HL-60/S4 (cell line): Measurements from ENCODE around the gene ZNF678.
"Not testable (repeated sequence)": the region's sequence is repeated elsewhere in the genome, so short reads cannot be mapped to it uniquely, and the experiment has no call there.

Source experiments
- in situ Hi-C: fragments of 300-500 bp; cut with MboI; formaldehyde crosslinking; loops from 2 replicates; pipeline ENCODE4 v1.14.3; 2022; ENCODE audit warnings: low sequenced_read_pairs

Gene ZNF678

DNA sequence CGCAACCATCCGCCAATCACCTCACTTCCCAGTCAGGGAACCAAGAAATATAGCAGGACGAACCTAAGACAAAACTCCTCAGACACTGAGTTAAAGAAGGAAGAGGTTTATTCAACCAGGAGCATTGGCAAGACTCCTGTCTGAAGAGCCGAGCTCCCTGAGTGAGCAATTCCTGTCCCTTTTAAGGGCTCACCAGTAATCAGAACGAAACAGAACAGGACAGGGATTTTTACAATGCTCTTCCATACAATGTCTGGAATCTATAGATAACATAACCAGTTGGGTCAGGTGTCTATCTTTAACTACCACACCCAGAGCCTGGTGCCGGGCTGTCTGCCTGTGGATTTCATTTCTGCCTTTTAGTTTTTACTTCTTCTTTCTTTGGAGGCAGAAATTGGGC, 32.9 kb downstream of the ZNF678 start:
- in situ Hi-C loops, result not testable (repeated sequence)

DNA sequence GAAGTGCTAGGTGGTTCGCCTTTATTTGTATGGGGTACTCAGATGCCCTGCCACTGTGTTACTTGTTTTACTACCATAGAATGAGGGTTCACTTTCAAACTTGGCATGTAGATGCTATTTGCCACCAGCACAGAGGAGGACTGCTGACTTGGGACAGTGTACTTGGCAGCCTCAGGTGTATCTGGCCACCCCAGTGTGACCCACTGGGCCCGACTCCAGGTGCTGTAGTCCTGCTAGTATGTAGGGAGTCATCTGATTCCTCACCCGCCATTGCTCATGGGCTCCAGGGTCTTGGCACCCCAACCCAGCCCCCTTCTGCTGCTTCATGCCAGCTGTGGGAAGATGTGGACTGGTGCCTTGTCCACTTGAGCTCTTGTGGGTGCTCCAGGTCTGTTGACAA, 40.0 kb downstream of the ZNF678 start:
- in situ Hi-C loops, result no loop called here

DNA sequence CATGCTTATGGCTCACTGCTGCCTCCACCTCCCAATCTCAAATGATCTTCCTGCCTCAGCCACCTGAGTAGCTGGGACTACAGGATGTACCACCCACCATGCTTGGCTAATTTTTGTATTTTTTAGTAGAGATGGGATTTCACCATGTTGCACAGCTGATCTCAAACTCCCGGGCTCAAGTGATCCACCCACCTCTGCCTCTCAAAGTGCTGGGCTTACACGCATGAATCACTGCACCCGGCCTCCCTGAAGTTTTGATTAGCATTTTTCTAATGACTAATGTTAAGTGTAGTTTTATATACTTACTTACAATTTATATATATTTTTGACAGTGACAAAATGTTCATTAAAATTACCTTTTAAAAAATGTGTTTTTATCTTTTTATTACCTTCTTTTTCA, 41.1 kb downstream of the ZNF678 start:
- in situ Hi-C loops, result no loop called here

DNA sequence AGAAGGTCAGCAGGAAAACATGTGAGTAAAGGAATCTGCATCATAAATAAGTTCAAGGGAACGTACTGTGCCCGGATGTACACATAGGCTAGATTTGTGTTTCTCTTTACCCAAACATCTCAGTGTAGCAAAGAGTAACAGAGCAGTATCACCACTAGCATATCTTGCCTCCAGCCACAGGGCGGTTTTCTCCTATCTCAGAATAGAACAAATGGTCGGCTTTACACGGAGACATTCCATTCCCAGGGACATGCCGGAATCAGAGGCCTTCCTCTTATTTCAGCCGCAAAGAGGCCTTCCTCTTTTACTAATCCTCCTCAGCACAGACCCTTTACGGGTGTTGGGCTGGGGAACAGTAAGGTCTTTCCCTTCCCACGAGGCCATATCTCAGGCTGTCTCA, 42.9 kb downstream of the ZNF678 start:
- in situ Hi-C loops, result not testable (repeated sequence)

DNA sequence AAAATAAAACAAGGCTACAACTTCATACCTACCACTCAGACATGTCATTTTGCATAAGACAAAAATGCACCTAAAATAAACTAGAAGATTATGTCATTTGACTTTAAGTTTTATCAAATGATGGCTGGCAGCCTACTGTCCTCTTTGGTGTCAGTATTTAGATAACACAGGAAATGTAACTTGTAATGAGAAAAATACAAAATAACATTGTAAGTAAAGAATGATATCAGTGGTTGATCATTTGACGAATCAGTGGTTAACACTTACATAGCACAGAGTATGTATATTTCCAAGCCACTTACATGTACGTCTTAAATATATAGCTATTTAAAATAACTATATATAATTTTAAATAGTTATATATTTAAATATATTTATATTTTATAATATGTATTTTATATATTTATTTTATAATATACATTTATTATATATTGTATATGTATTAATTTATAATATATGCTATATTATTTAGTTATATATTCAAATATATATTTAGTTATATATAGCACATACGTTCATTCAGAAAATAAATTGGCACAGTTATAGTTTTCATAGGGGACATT, 44.1 kb downstream of the ZNF678 start:
- in situ Hi-C loops, result no loop called here

DNA sequence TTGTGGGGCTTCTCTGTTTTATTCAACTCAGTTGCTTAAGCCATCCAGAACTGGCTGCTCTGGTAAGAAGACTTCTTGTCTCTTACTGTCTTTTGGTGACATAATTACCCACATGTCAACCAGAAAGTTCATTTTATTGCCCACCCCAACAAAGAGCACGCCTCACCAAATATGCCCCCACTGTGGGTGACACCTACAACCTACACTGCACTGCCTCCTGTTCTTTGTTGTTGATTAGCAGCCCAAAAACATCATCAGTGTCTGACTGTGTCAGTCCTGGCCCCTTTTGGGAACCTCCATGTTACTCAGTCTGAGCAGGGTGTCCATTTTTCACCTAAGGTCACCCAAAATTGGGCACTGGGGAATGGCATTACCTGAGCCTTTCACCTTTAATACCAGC, 49.3 kb downstream of the ZNF678 start:
- in situ Hi-C loops, result no loop called here

DNA sequence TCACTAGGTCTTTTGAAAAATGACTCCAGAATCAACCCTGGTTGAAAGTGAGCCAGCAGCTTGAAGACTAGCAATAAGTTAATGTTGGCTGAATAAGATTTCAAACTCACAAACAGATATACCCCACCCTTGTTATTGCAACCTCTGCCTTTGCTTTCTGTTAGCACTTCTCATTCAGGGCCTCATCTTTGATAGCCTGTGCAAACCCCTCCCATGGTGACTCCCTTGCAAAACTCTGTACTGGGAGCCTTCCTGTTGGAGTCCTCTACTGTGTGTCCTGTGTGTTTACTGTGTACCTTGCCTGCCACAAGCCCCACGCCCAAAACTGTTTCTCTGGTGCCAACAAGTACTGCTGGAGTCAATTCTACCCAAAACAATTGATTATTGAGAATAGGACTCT, 50.2 kb downstream of the ZNF678 start:
- in situ Hi-C loops, result no loop called here

DNA sequence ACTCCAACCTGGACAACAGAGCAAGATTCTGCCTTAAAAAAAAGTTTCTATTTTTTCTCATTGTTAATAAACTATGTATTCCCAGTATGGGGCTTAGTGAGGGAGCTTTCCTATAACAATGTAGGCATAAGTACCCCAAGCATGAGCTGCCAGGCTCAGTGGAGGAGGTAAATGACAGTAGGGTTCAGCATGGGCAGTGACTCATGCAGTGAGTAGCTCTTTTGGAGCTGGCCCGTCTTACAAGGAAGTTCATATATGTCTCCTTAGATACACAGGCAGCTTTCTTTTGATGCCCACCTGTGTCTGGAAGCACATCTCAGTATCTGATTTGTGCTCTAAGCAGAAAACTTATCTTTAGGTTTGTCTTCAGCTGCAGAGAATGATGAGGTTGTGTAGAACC, 57.9 kb downstream of the ZNF678 start:
- in situ Hi-C loops, result no loop called here

DNA sequence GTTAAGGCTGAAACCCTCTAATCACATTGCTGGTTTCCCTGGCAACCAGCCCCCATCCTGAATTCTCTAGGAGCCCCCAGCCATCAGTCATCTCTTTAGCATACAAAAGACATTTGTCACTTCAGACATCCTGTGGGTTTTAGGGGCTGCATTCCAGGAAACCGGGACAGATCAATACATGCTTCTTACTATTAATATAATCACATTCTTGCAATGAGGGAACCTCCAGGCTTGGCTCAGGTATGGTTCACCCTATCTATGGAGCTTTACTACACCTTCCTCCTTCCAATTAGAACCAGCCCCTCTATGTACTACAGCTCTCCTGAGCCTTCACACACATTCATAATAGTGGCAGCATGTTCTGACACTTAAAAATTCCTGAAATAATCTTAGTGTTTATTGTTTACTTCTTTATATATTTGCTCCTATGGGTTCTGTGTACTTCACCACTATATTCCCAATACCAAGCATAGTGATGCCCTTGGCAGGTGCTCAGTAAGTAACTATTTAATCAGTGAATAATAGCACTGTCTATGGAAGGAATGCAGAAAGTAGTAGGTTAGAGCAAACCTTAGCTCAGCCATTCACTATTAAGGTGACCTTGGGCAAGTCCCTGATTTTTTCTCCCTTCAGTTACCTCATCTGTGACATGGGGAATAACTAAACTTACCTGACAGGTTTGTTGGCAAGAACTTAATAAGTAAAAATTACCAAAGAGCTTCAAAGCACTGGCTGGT, 59.6 kb downstream of the ZNF678 start:
- in situ Hi-C loops, result no loop called here

DNA sequence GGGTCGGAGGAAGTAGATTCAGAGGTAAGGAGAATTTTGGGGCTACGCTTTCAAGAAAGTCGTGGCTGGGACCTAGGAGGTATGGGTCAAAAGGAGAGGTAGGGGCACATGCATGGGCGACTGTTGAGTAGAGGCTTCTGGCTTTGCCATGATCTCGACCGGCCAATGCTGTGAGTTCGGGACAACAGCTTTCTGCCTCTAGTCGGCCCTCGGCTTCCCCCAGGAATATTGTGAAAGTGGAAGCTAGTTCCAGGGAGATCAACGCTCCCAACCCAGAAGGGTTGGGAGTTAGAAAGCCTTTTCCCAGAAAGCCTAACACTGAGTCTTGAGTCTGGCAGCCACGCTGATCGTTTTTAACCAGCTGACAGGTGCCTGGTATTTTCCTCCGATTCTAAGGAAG, 69.0 kb downstream of the ZNF678 start:
- in situ Hi-C loops, result no loop called here

DNA sequence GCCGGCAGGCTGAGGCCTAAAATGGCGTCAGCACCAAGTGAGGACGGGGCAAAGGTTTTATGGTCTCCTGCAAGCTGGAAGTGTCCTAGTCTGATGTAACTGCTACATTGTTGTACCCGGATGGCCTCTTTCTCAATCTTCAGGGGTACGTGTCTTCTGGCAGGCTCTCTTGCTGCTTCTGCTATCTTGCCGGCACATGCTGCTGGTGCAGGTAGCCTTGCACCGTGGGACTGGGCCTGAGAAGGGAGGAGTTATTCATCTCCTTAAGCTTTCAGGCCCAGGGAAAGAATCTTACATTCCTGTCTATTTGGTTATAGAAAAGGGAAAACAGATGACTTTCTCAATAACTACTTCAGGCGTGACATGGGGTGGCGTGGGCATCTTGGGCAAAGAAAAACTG, 72.2 kb downstream of the ZNF678 start:
- in situ Hi-C loops, result no loop called here

DNA sequence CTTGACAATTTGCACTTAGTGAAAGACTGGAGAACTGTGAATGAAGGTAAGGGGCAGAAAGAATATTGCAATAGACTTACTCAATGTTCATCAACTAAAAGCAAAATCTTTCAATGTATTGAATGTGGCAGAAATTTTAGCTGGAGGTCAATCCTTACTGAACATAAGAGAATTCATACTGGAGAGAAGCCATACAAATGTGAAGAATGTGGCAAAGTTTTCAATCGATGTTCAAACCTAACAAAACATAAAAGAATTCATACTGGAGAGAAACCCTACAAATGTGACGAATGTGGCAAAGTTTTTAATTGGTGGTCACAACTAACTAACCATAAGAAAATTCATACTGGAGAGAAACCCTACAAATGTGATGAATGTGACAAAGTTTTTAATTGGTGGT, 91.1 kb downstream of the ZNF678 start:
- in situ Hi-C loops, result no loop called here

DNA sequence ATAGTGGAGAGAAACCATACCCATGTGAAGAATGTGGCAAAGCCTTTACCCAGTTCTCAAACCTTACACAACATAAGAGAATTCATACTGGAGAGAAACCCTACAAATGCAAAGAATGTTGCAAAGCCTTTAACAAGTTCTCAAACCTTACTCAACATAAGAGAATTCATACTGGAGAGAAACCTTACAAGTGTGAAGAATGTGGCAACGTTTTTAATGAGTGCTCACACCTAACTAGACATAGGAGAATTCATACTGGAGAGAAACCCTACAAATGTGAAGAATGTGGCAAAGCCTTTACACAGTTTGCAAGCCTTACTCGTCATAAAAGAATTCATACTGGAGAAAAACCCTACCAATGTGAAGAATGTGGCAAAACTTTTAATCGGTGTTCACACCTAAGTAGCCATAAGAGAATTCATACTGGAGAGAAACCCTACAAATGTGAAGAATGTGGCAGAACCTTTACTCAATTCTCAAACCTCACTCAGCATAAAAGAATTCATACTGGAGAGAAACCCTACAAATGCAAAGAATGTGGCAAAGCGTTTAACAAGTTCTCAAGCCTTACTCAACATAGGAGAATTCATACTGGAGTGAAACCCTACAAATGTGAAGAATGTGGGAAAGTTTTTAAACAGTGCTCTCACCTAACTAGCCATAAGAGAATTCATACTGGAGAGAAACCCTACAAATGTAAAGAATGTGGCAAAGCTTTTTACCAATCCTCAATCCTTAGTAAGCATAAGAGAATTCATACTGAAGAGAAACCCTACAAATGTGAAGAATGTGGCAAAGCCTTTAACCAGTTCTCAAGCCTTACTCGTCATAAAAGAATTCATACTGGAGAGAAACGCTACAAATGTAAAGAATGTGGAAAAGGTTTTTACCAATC, 91.7 kb downstream of the ZNF678 start:
- in situ Hi-C loops, result no loop called here

DNA sequence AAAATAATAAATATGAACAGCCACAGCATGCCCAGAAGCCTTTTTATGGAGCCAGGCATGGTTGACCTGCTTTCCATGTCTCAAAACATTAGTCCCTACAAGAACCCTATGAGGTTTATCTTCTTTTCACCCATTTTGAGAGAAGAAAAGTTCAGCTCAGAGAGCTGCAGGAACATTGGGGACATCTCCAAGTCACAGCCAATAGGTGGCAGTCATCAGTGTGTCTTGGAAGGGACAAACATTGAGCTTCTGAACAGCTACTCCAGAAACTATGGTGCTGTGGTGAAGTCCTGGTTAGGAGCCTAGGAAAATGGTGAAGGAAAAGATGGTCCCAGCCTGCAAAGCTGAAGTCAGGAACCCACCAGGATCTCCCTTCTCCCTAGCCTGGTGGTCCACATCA, 98.1 kb downstream of the ZNF678 start:
- in situ Hi-C loops, result no loop called here

DNA sequence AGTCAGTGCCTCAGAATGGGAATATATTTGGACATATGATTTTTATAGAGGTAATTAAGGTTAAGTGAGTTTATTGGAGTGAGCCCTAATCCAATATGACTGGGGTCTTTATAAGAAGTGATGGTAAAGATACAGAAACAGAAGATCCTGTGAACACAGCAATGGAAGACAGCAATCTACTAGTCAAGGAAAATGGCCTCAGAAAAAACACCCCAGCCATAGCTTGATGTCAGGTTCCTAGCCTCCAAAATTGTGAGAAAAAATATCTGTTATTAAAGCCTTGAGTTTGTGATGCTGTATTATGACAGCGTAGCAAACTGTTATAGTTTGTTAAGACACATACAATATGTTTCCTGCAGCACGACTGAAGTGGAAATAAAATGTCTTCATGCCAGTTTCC, 99.6 kb downstream of the ZNF678 start:
- in situ Hi-C loops, result no loop called here

DNA sequence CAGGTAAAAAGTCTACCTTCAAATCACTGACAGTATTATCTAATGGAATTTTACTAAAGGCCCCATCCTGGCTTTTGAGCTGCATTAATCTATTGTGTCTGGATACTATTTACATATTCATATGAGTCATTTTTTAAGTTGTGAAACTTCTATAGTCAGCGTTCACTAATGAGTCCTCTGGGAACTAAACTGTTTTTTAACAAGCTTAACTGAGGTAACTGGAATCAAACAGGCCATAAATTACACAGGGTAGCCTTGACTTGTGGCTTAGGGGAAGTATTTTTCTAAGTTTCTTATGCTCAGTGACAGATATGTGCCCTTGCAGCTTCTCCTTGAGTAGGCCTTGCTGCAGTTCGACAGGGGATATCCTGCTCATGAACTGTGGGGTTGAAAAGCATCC, 102.9 kb downstream of the ZNF678 start:
- in situ Hi-C loops, result no loop called here

DNA sequence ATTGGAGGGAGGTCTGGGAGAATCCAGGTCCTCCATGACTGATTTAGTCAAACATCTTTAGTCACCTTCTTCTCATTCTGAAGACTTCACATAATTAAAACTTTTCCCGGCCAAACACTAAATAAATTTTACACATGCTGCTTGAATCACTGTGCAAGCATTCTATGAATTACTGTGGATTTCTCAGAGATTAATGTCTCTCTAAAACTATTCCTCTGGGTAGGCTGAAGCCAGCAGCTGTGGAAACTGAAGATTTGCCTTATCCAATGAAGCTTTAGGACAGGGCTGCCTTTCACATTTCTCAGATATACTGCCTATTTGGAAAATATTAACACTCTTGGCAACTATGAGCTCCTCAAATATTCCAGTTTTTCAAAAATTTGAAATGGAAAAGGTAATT, 110.1 kb downstream of the ZNF678 start:
- in situ Hi-C loops, result no loop called here

DNA sequence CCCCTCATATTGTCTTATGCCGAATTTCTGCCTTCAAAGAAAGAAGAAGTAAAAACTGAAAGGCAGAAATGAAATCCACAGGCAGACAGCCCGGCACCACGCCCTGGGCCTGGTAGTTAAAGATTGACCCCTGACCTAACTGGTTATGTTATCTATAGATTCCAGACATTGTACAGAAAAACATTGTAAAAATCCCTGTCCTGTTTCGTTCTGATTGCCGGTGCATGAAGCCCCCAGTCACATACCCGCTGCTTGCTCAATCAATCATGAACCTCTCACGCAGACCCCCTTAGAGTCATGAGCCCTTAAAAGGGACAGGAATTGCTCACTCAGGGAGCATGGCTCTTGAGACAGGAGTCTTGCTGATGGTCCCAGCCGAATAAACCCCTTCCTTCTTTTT, 122.5 kb downstream of the ZNF678 start:
- in situ Hi-C loops, result no loop called here

DNA sequence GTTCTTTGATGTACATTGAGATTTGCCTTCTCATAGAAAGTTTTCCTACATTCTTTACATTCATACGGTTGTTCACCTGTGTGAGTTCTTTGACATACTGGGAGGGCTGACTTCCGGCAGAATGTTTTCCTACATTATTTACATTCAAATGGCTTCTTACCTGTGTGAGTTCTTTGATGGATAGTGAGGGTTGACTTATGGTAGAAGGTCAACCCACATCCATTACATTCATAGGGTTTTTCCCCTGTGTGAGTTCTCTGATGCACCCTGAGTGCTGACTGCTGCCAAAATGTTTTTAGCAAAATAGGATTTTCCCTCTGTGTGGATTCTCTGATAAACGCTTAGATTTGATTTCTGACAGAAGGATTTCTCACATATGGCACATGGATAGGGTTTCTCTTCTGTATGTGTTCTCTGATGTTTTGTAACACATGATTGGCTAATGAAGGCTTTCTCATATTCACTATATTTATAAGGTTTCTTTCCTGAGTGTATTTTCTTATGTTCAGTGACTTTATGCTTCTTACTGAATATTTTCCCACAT, 134.0 kb downstream of the ZNF678 start:
- in situ Hi-C loops, result no loop called here

DNA sequence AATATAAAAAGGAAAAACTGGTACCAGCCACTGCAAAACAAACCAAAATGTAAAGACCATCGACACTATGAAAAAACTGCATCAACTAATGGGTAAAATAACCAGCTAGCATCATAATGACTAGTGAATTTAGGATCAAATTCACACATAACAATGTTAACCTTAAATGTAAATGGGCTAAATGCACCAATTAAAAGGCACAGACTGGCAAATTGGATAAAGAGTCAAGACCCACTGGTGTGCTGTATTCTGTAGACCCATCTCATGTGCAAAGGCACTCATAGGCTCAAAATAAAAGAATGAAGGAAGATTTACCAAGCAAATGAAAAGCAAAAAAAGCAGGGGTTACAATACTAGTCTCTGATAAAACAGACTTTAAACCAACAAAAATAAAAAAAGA, 138.3 kb downstream of the ZNF678 start:
- in situ Hi-C loops, result not testable (repeated sequence)

DNA sequence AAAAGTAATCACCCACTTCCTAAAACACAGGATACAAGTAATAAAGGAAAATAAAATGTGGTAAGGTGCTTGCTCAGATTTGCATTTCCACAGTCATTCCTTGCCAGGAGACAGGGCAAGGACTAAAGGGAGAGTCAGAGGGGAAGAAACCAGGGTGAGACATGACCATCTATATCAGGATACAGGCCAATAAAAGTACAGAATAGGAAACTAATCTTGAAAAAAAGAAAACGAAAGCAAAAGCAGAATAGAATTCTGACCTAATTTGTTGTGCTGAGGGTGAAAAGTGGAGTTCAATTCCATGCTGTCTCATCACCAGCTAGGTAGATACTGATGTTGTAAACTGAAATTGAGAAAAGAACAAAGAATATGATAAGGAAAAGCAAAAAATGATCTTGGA, 144.5 kb downstream of the ZNF678 start:
- in situ Hi-C loops, result no loop called here

DNA sequence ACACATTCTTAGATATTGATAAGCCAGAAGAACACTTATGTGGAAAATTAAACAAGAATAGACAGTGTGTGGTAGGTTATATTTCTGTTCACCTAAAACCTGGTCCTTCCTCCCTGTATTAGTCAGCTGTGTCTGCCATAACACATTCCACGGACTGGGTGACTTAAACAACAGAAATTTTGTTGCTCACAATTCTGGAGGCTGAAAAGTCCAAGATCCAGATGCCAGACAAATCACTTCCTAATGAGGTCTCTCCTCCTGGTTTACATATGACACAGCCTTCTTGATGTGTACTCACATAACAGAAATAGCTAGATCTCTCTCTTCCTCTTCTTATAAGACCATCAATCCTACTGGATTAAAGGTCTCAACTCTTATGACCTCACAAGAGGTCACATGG, 146.1 kb downstream of the ZNF678 start:
- in situ Hi-C loops, result no loop called here
